Psoas muscle (tissue), 8 donors: ENCODE measurements around the gene GTF2F2. TPM values are rescaled to one million over a fixed set of nuclear protein-coding genes. Genes with fewer than 3 reads are reported as not detected.

ENCODE experiments used
- ATAC-seq, 4 donors: fragments of 200-7000 bp; cut with Tn5 transposase; one replicate each; pipeline ENCODE4 v1.9.1; 2020; ENCODE audit warnings: moderate library complexity in 3 of 4, mild to moderate bottlenecking in 2 of 4
- DNase-seq, 2 donors: peaks; one replicate each; pipeline ENCODE4 v3.0.0-alpha.2; 2020
- H3K27ac ChIP-seq: fragments of 200-600 bp; one replicate; pipeline ENCODE4 v1.8.0; 2022
- H3K27me3 ChIP-seq, 3 donors: fragments of 200-600 bp in 1 of 3; one replicate each; pipeline versions ENCODE4 v1.6.1 to v1.8.0; 2013 to 2022; ENCODE audit warnings: low read length in 2 of 3, mild to moderate bottlenecking in 2 of 3, moderate library complexity in 1 of 3; ENCODE audit not compliant: insufficient read depth in 3 of 3
- H3K36me3 ChIP-seq, 2 donors: fragments of 200-600 bp in 1 of 2; one replicate each; pipeline versions ENCODE4 v1.6.1 to v1.8.0; 2013 to 2022; ENCODE audit warnings: low read depth in 1 of 2, mild to moderate bottlenecking in 1 of 2, moderate library complexity in 1 of 2; ENCODE audit not compliant: insufficient read depth in 1 of 2
- H3K4me1 ChIP-seq: fragments of 200-600 bp; one replicate; pipeline ENCODE4 v1.8.0; 2022
- H3K4me3 ChIP-seq: fragments of 200-600 bp; one replicate; pipeline ENCODE4 v1.8.0; 2022; ENCODE audit warnings: mild to moderate bottlenecking
- H3K9me3 ChIP-seq: fragments of 200-600 bp; one replicate; pipeline ENCODE4 v1.8.0; 2022
- WGBS, 3 donors: extraction: QIAGEN DNeasy Blood & Tissue Kit; methylation state at CpG; one replicate each; pipeline versions ENCODE4 v1.1.6 to v1.1.7; 2013; 5-methylcytosine and 5-hydroxymethylcytosine counted together
- intact Hi-C, 2 donors: fragments of 100-400 bp; cut with DNase I; formaldehyde crosslinking; loops; one replicate each; pipeline versions ENCODE4 v1.11.0 to v1.14.2; 2022
- polyA plus RNA-seq, 3 donors: library from polyadenylated mRNA; stranded (reverse); fragments of 200-250 nt; gene quantifications; one replicate each; pipeline ENCODE4 v1.2.3, GENCODE V29; 2013
- total RNA-seq, 4 donors: library from RNA; stranded (reverse); fragmentation: NEBNext Ultra II Directional in 2 of 4; extraction: Animal tissue kit (Norgen Biotek cat#: 25700) in 2 of 4; gene quantifications; one replicate each; pipeline versions ENCODE4 v1.2.1 to v1.2.4, GENCODE V29; 2021 to 2023
- TF ChIP-seq, protein P1 (sequence below): fragments of 200-600 bp; IDR thresholded peaks from one replicate; pipeline ENCODE4 v1.8.0; 2022; ENCODE audit warnings: antibody characterized with exemption
- donor health status: healthy with polysubstance abuse.
- donor health status: DM: no; HTN: no; CAD: no; lungs with moderate emphysema.
- donor health status: Bipolar disorder and iron deficiency.
- donor health status: healthy.
- donor health status: DM: yes; HTN: yes; CAD: no.
- donor health status: DM: no; HTN: no; CAD: no.
- donor health status: DM: no; HTN: no; CAD: no.
- donor health status: DM: yes; HTN: yes; CAD: no.

Gene GTF2F2
- total and polyA plus RNA-seq, 7 donors: 12.9 to 23.5 (median 19.2) TPM

DNA sequence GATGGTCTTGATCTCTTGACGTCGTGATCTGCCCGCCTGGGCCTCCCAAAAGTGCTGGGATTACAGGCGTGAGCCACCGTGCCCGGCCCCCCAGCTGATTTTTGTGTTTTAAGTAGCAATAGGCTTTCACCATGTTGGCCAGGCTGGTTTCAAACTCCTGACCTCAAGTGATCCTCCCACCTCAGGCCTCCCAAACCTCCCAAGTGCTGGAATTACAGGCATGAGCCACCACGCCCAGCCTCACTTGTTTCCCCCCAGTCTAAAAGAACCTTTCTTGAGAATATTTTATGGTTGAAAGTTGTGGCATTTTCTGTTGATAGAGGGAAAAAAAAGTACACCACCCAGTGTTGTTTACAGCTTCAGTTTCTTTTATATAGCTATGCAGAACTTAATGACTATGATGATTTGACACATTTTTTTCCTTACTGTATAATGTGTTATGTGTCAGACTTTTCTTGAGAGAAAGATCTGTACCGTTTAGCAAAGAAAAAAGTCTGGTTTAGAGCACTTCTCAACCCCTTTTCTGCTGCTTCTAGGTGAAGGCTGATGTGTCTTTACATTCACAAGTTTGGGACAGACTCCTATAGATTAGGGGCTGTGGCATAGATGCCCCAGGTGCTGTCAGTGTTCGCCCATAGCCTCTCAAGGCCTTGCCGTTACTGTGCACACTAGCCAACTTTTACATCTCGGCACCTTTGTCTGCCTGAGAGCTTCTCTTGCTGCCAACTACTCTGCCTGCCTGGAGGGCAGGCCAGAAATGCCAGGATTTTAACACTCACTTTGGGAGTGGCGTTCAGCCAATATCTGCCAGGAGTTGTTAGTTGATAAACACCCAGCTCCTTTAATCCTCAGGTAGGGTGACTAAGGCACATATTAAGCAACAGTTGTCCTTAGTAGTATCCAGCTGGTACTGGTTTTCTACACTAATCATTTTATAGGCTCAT is 47.6 kb downstream of the GTF2F2 start:
- no peak overlapping the region for H3K4me3 ChIP-seq
- H3K4me1 ChIP-seq: peaks cover 7% of the 10 kb centered on the region
- DNase-seq (no peak), ATAC-seq (peak; percentile 57 to 91 (median 72))
- no peaks in the 10 kb centered on the region for H3K27me3 ChIP-seq
- intact Hi-C loops: no loop called here
- WGBS, 3 donors: 77 to 83% (median 78%) methylated on average over 12 of the region's 12 CpGs
- TF ChIP-seq, protein P1, sequence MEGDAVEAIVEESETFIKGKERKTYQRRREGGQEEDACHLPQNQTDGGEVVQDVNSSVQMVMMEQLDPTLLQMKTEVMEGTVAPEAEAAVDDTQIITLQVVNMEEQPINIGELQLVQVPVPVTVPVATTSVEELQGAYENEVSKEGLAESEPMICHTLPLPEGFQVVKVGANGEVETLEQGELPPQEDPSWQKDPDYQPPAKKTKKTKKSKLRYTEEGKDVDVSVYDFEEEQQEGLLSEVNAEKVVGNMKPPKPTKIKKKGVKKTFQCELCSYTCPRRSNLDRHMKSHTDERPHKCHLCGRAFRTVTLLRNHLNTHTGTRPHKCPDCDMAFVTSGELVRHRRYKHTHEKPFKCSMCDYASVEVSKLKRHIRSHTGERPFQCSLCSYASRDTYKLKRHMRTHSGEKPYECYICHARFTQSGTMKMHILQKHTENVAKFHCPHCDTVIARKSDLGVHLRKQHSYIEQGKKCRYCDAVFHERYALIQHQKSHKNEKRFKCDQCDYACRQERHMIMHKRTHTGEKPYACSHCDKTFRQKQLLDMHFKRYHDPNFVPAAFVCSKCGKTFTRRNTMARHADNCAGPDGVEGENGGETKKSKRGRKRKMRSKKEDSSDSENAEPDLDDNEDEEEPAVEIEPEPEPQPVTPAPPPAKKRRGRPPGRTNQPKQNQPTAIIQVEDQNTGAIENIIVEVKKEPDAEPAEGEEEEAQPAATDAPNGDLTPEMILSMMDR: no peak
- no peak overlapping the region for H3K27ac ChIP-seq
- H3K36me3 ChIP-seq: peaks cover 0 to 6% of the 10 kb centered on the region in 2 donors
- no peaks in the 10 kb centered on the region for H3K9me3 ChIP-seq

DNA sequence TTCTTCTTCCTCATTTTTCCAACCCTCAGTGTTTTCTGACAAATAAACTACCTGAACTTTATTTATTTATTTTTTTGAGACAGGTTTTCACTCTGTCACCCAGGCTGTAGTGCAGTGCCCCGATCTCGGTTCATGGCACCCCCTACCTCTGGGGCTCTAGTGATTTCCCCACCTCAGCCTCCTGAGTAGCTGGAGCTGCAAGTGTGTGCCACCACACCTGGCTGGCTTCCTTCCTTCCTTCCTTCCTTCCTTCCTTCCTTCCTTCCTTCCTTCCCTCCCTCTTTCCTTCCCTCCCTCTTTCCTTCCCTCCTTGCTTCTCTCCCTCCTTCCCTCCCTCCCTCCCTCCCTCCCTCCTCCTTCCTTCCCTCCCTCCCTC is 48.2 kb downstream of the GTF2F2 start:
- Histone ChIP-seq H3K9me3 (no peaks in the 10 kb centered on the region), H3K4me3 (no peak overlapping the region), H3K4me1 (peaks cover 7% of the 10 kb centered on the region), H3K27ac (no peak overlapping the region), H3K27me3 (no peaks in the 10 kb centered on the region), H3K36me3 (peaks cover 0 to 6% of the 10 kb centered on the region in 2 donors)
- ATAC-seq (peak in 3 of 4 donors; percentile 26 to 30 (median 27)), DNase-seq (no peak)
- intact Hi-C loops: no loop called here
- WGBS, 3 donors: 62 to 74% (median 66%) methylated on average over 2 of the region's 2 CpGs
- TF ChIP-seq, protein P1: no peak

DNA sequence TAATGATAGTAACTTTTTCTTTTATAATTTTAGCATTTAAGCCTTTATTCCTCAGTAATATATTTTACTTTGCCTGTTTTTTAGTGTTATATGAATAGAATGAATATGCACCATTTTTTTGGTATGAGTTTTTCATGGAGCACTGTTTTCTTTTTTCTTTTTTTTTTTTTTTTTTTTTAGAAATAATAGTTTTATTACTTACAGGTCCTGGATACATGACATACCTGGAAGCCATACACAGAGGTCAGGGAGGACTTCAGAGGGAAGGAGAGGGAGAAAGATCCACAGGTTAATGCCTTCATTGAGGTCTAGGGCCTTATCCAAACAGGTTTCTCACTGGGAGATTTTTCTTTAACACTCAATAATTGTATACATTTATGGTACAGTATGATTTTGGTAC is 54.2 kb downstream of the GTF2F2 start:
- TF ChIP-seq, protein P1: no peak

DNA sequence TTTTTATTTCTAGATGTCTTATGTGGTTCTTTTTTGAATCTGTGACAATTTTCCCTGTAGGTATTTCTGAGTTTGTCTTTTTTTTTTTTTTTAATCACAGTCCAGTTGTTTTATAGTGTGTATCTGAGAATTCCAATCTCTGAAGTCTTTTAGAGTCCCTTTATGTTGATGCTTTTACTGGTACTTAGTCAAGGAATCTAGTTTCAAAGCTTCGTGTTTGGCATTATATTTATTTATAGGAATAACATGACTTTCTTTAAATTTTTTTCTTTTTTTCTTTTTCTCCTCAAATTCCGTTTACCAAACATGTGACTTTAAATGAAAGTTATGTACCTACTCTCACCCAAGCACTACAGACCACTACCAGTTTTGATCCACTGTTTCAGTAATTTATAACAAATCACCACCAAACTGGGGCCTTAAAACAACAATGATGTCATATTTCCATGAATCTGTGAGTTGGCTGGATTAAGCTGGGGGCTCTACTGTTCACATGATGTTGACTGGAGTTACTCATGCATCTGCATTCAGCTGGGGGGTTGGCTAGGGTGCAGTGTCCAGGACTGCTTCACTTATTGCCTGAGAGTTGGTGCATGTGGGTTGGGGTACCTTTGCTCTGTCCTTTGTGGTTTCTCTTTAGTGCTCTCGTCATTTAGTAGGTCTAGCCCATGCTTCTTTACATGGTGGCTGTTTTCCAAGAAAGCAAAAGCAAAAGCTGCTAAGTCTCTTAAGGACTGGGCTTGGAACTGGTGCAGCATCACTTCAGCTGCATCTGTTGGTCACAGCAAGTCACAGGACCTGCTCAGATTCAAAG is 58.2 kb downstream of the GTF2F2 start:
- ATAC-seq: no peak

More for the DNA sequence above, 54.2 kb downstream of the GTF2F2 start:
- Histone ChIP-seq H3K36me3 (no peaks in the 10 kb centered on the region), H3K9me3 (no peaks in the 10 kb centered on the region), H3K4me3 (no peak overlapping the region), H3K27me3 (no peaks in the 10 kb centered on the region), H3K27ac (no peak overlapping the region), H3K4me1 (peaks cover 5% of the 10 kb centered on the region)
- ATAC-seq: no peak
- intact Hi-C loops: loop anchor here in 1 of 2 donors (5.0 kb wide), 1 partner anchor 567 kb away; no protein-coding TSS in a partner anchor
- DNase-seq: no peak

More for the DNA sequence above, 58.2 kb downstream of the GTF2F2 start:
- TF ChIP-seq, protein P1: no peak
- no peak overlapping the region for H3K27ac ChIP-seq
- no peak for DNase-seq
- no peaks in the 10 kb centered on the region for H3K36me3 ChIP-seq
- no peak overlapping the region for H3K4me3 ChIP-seq
- no peaks in the 10 kb centered on the region for H3K9me3 ChIP-seq
- H3K4me1 ChIP-seq: peaks cover 5% of the 10 kb centered on the region
- intact Hi-C loops: loop anchor here in 1 of 2 donors (5.0 kb wide), 1 partner anchor 36 kb away; no protein-coding TSS in a partner anchor
- H3K27me3 ChIP-seq: no peaks in the 10 kb centered on the region
- WGBS, 3 donors: 52 to 72% (median 53%) methylated on average over 3 of the region's 3 CpGs
